ENCODE measurements around the gene MEX3A. TPM values are rescaled to one million over a fixed set of nuclear protein-coding genes. Genes with fewer than 3 reads are reported as not detected.
"Not testable (repeated sequence)": the region's sequence is repeated elsewhere in the genome, so short reads cannot be mapped to it uniquely, and the experiment has no call there.

MEX3A gene
- 5.0 and 7.1 TPM in 2 replicates for total RNA-seq

GRCh38 chr1:156082309-156083091 is at the start of gene MEX3A:
Gene MEX3A (minus strand): TSS chr1:156082465. CDS start chr1:156081998, 467 bp downstream.
- peak; percentile 33 for DNase-seq (ENCODE audit: low read depth)

GRCh38 chr1:156130578-156130942 is 48.3 kb upstream of the MEX3A start:
- DNase-seq (ENCODE audit: low read depth): no peak

GRCh38 chr1:156129687-156130577 is 47.7 kb upstream of the MEX3A start:
- DNase-seq (ENCODE audit: low read depth): peak; percentile 93

GRCh38 chr1:156128654-156129597 is 46.7 kb upstream of the MEX3A start:
- DNase-seq (ENCODE audit: low read depth): peak; percentile 22

GRCh38 chr1:156128308-156128653 is 46.0 kb upstream of the MEX3A start:
- no peak for DNase-seq (ENCODE audit: low read depth)

GRCh38 chr1:156126630-156127534 is 44.6 kb upstream of the MEX3A start:
- peak; percentile 81 for DNase-seq (ENCODE audit: low read depth)

- peak; percentile 91 for DNase-seq (ENCODE audit: low read depth)
Measured at GRCh38 chr1:156126043-156126629, 43.9 kb upstream of the MEX3A start.

- not testable (repeated sequence) for DNase-seq (ENCODE audit: low read depth)
Measured at GRCh38 chr1:156125544-156125943, 43.3 kb upstream of the MEX3A start.

GRCh38 chr1:156124557-156125483 is 42.6 kb upstream of the MEX3A start:
- DNase-seq (ENCODE audit: low read depth): no peak

GRCh38 chr1:156123356-156124196 is 41.3 kb upstream of the MEX3A start:
- peak; percentile 96 for DNase-seq (ENCODE audit: low read depth)

- peak; percentile 90 for DNase-seq (ENCODE audit: low read depth)
Measured at GRCh38 chr1:156122519-156123355, 40.5 kb upstream of the MEX3A start.

- DNase-seq (ENCODE audit: low read depth): no peak
Measured at GRCh38 chr1:156122086-156122485, 39.8 kb upstream of the MEX3A start.

- no peak for DNase-seq (ENCODE audit: low read depth)
Measured at GRCh38 chr1:156121457-156121856, 39.2 kb upstream of the MEX3A start.

- not testable (repeated sequence) for DNase-seq (ENCODE audit: low read depth)
Measured at GRCh38 chr1:156121005-156121404, 38.7 kb upstream of the MEX3A start.

GRCh38 chr1:156120318-156120717 is 38.1 kb upstream of the MEX3A start:
- no peak for DNase-seq (ENCODE audit: low read depth)

GRCh38 chr1:156119503-156120209 is 37.4 kb upstream of the MEX3A start:
- DNase-seq (ENCODE audit: low read depth): peak; percentile 49
